ENCODE results near the gene IL17REL.

The IL17REL gene

DNA sequence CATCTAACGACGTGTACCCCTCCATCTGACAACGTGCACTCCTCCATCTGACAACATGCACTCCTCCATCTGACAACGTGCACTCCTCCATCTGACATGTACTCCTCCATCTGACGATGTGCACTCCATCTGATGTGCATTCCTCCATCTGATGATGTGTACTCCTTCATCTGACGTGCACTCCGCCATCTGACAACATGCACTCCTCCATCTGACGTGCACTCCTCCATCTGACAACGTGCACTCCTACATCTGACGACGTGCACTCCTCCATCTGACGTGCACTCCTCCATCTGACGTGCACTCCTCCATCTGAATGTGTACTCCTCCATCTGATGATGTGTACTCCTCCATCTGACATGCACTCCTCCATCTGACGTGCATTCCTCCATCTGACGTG is 8.0 kb upstream of the IL17REL start:
- DNase-seq, result no peak

DNA sequence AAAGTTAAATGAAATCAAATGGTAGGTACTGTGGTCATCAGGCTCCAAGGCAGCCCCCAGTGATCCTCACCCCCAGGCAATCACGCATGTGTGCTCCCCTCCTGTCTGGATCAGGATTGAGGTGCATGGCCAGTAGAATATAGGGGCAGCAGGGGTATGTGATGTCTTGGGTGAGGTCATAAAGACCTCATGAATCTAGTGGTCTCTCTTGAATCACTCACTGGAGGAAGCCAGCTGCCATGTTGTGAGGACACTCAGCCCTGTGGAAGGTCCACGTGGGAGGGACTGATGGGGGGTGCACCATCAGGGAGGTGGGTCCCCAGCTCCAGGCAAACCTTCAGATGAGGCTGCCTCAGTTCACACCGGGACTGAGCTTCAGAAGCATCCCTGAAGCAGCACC is 6.8 kb upstream of the IL17REL start:
- no peak for DNase-seq

DNA sequence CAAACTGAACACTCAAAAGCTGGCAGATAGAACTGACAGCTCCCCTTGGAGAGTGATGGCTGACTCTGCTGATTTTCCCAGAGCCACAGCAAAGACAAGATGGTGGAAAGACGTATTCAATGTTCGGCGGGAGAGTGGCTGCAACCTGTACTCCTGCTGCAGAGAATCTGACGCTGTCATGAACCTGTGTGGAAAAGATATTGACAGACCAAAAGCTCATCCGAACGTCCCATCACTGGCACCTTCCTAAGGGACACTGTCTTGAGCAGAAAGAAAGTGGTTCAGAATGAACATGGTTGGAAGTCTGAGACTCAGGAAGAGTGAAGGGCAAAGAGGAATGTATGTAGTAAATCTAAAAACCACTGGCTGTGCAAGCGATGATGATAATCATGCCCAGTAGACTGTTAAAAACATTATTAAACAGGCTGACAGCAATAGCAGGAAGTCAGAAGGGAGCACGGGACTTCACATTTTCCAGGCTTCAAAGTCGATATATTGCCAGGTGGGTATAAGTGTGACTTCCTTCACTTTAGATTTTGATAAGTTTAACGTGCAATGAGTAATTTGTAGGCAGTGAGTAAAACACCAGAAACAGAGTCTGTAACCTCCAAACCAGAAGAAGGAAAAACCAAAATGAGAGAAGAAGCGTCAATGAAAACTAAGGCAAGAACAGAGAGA is 6.2 kb upstream of the IL17REL start:
- DNase-seq, result no peak

DNA sequence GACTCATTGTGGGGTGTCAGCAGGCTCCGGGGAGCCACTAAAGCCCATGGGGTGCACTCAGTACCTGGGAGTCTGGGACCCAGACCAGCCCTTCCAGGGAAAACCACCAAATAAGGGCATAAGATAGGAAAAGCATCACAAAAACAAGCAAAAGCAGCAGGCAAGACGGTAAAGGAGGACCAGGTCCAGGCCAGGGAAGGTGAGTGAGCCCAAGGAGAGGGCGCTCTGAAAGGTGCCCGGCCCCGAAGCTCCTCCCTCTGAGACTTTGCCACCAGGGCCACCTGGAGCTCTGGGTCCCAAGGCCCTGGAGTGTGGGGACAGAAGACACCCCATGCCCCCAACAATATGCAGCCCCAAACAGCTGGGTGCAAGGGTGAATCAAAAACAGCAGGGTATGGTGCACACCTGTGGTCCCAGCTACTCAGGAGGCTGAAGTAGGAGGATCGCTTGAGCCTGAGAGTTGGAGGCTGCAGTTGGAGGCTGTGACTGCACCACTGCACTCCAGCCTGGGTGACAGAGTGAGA is 5.2 kb upstream of the IL17REL start:
- DNase-seq, result no peak

DNA sequence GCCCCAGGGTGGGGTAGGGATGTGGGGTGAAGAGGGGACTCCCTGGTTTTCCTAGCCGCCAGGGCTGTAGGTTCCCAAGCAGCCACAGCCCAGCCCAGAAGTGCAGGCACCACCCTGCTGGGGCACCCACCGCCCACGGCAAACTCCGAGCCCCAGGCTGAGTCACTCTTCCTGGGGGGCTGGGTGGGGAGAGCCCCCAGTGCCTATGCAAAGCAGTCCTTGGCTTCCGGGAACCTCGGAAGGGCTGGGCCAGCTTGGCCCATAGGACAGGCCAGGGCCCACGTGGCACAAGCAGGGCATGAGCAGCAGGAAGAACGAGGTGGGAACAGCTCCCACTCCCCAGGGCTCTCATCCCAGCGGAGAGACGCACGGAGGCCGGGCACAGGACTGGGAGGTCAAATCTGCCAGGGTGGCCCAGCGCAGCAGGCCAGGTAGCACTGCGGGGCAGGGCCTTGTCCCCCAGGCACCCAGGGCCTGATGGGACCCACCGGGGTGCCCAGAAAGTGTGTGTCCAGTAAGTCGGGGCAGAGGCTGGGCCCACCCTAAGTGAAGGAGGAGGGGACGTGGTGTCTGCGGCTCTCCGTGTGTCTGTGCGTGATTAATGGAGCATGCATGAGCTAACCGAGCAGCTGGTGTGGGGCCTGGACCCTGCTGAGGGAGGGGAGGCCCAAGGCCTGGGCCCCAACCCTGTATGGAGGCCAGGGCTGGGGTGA is 4.6 kb upstream of the IL17REL start:
- no peak for DNase-seq

DNA sequence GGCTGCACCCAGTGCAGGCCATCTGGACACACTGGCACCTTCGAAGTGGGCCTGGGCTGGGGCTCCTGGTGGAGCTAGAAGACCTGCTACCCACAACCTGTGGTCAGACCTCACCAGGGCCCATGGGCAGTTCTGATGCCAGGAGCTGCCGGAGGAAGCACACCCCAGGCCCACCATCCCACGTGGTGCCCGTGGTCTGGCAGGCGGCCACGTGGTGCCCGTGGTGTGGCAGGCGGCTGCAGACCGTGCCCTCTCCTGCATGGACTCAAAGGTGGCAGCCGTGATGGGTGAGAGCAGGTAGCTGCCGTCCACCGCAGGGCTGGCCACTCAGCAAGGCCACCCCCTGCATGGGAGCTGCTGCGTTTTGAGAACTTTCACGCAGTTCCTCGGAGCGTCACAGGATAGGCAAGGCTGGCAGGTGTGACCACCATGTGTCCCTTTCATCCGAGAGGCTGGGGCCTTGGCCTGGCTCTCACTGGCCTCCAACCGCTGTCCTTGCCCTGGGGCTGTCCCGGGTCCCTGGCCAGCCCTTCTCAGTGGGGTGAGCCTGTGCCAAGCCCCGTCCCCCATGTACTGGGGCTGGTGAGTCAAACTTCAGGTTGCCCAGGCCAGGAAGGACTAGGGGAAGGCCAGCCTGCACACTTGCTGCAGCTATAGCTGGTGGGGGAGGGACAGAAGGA is 3.9 kb upstream of the IL17REL start:
- DNase-seq, result no peak

DNA sequence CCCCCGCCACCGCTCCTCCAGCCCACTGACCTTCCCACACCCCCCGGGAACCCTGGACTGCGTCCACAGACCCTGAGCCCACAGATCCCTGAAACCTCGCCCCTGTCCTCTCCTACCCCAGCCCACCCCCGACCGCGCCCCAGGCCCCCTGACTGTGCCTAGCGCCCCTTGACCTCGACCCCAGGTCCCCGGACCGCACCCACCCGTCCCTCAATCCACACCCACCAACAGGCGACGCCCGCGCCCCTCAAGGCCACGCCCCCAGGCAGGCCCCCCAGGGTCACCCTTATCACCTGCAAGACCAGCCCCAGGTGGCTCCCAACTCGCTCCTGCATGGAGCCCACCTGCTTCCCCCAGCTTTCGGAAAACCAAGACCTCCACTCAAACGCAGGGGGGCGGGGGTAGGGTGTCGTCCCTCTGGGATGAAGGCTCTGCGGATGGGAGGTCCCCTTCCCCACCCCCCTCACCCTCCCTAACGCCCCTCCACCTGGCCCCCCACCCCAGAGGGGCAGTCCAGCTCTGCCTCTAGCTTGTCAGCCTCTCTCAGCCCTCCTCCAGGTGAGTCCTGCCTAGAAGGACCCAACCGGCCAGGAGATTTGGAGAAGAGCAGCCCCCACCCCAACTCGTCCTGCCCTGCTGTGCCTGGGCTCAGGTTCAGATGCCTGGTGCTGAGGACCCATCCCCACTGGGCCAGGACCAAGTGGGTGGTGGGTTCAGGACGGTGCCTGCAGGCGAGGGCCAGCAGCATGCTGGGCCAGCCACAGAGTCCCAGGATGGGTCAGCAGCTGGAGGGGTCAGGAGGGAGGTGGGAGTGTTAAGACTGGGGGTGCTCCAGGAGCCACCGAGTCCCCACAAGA is 3.1 kb upstream of the IL17REL start:
- DNase-seq, result no peak

DNA sequence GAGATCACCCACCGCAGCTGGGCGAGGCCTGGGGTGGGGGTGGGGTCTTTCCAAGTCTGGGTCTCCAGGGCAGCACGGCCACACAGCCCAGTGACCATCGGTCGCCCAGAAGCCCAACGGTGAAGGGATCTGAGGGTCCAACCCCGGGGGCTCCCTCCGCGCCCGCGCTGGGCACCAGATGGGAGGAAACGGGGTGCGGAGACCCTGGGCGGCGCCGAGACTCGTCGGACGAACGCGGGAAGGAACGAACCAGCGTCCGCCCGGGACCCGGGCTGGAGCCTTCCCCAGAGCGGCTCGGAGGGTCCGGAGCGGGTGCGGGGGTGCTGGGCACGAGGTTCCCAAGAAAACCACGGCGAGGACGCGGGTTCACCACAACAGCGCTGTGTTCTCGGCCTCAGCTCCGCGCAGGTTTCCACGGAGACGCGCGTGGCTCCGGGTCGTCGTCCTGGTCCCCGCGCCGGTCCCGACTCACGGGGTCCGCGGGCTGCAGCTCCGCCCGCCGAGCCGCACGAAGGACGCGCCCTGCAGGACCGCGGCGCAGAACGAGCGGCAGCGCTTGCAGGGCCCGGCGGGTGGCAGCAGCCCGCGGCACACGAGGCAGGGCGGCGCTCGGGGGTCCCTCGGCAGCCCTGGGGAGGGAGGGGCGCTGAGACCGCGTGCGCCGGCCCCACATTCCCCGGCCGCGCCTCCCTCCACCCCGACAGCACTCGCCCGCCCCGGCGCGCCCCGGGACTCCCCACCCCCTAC is 2.3 kb upstream of the IL17REL start:
- DNase-seq, result no peak

DNA sequence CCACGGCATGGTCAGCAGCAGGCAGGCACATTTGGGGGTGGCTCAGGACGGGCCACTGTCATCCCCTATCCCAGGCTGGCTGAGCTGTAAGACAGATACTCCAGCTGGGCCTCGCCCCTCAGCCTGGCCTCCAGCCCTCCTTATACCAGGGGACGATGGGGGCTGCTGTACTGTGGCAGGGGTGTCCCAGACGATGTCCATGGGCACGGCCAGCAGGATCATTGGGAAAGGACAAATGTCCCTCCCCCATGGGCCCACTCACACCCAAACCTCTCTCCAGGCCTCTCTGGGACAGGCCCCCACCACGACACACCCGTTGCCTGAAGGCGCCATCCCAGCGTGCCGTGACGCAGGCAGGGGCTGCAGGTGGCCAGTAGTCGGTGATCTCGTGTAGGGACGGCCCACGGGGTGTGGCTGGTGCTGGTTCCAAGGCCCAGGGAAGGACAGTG is 1.5 kb upstream of the IL17REL start:
- DNase-seq, result no peak

DNA sequence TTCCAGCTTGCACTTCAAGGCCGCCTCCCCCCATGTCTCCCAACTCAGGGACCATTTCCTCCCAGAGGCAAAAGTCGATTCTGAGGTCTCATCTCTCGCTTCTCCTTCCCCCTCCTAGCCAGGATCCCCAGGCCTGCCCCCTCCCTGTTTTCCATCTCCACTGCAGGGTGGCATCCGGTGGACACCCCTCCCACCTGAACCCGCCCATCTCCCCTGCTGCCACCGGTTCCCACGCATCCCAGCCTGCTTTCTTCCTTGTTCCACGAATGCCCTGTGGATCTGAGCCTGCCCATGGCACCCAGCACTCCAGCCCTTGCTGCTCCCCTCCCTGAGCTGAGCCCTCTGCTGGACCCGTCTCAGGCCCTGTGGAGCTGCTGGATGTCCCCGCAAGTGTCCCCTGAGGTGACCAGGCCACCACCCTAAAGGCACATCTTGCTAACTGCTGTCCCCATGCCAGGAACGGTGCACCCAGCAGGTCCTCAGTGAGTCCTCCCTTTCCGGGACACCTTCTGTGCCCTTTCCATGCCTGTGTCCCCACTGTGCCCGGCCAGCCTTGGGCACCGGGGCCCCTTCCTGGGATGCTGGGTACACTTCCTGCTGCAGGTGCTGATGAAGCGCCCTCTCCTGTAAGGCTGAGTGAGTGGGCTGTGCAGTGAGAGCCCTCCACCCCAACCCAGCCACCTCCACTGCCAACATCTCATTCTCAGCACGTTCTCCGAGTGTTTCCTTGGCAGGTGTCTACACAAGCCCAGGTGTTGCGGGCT is 936 bp downstream of the IL17REL start:
- DNase-seq, result no peak

DNA sequence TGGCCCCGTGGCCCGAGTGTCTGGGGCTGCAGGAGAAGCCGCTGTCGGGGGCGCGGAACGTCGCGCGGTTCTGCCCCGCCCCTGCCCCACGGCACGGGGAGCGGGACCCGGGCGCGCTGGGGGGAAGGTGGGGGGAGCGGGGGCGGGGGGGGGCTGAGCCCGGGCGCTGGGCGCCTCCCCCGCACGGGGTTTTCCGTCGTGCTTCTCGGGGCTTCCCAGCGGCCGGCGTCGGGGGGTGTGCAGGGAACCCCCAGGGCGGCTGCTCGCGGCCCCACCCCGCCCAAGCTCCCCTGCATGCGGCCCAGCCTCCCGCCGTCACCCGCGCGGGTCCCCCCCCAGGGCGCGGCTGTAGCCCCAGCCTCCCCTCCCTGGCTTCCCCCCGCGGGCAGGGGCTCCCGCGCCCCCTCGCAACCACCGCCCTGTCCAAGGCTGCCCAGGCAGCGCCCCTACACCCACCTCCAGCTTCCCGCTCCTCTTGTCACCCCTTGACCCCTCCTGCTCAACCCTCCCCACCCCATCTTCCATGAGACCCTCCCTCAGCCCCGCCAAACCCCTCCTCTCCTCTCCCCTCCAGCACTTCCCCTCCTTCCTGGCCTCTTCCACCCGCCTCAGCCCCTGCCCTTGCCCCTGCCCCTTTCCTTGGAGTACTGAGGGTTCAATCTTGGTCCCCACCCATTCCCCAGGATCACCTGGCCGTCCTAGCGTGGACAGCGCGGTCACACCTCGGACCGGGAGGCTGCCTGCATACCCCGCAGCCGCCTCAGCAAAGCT is 1.7 kb downstream of the IL17REL start:
- DNase-seq, result no peak

DNA sequence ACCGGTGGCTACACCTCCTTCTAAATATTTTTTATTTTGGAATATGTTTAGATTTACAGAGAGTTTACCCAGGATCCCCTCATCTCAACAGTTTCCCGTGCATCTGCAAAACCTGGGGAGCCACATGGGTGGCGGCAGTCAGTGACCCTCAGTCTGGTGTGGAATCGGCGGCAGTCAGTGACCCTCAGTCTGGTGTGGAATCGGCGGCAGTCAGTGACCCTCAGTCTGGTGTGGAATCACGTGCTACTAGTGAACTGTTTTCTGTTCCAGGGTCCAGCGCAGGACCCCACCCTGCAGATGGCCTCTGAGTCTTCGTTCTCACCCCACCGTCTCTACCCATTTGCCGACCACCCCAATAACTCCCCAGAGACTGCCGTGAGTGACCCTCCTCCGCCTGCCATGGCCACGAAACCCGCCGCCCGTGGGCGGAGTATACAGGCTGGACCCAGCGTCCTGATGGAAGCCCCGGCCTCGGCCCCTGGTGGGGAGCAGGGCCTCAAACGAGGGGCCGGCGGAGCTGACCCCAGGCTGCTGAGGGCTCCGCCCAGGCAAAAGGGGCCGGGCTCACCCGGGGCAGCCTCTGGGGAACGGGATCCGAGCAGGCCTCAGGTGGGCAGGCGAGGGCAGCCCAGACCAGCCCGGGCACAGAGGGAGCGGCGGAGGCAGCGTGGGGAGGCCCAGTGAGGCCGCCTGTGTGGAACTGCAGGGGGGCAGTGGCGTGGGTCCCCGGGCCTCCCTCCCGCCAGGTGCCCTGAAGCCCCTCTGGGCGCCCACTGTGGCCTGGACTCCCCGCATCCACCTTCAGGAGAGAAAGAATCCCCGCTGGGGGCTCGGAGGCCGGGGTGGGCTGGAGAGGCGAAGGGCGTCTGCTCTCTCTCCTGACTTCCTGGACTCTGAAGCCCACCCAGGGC is 2.5 kb downstream of the IL17REL start:
- no peak for DNase-seq

DNA sequence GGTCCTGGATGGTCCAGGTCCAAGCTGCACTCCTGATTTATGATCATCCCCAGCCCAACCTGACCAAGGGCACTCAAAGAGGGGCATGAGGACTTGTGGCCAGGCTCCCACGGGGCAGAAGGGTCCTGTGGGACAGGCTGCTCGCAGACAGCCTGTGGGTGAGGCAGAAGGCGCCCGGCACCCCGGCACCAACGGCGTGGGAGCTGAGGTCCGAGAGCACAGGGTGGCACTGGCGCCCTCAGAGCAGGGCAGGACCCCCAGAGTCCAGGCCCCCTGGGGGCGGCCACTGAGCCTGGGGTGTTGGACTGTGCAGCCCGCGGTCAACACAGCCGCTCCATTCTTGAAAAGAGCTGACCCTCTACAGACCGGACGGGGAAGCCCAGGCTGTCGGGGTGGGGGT is 3.3 kb downstream of the IL17REL start:
- DNase-seq, result no peak

DNA sequence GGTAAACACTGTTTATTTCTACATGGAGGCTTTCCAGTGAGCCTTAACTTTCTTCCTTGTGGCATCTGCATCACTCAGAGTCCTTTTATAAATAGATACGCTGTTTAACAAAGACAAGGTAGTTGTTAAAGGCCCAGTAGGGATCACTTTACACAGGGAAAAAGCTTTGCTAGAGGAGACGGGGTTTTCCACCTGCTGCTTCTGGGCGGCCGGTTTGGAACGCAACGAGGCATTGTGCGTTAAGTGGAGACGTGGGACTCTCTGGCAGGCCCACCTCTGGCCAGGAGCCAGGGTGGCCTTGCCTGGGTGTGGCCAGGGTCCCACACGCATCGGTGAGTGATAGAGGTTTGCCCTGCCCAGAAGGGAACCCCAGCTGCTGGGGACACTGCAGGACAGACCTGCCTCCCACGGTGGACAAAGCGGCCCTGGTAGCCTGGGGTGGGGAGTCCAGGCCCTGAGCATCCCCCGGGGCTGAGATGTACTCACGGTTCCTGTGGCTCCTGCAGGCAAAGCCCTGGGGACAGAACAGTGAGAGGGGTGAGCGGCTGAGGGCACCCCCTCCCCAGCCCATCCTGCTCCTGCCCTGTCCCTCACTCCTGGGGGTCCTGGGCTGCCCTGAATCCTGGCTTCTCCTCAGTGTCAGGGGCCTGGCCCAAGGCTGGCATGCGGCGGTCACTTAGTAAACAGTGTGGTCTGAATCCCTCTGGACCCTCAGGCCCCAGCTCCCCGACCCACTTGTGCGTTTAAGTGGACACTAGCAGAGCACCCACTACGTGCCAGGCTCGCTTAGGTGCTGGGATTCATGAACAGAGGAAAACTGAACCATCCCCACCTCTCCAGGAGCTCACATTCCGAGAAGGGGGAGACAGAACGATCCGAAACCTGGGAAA is 4.2 kb downstream of the IL17REL start:
- no peak for DNase-seq

DNA sequence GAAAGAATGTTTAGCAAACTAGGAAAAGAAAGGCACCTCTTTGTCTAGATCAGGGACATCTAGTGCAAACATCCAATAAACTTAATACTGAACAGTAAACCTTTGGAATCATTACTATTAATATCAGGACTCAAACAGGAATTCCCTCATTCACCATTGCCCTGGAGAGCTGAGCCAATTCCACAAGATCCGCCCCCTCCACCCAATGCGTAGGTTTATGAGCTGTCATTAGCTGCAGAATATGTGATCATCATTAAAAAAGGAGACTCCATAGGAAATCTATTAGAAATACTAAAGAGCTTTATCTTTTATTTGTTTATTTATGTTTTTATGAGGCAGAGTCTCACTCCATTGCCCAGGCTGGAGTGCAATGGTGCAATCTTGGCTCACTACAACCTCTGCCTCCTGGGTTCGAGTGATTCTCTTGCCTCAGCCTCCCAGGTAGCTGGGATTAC is 5.5 kb downstream of the IL17REL start:
- DNase-seq, result no peak

DNA sequence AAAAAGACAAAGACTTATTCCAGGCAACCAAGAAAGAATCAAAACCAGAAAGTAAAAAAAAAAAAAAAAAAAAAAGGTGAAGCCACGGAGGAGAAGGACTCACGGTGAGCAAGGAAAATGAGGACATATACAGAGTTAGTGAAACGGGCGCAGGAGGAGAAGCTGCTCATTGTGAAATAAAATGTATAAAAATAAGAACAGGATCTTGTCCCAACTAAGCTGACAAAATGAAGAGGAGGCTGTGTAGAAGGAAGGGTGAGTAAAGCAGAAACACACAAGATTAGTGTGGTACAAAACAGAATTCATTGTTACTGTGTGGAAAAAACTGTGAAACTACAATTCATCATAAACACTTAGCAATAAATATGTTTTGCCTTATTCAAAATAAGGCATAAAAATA is 7.6 kb downstream of the IL17REL start:
- DNase-seq, result no peak

DNA sequence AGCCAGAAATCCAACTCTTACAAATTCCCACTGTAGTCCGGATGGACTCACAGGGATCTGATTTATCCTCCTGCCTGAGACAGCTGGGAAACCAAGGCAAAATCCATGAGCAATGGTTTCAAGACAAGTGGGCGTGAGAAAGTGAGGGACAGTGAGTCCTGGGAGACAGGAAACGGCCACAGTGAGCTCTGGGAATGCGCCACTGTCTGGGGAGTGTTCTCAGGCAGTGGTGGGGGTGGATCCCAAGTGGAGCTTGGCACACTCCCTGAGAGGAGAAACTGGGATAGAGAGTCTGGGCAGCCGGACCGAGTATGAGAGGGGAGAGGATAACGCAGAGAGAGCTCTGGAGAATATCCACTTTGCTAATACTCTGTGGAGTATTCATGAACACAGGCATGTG is 9.8 kb downstream of the IL17REL start:
- DNase-seq, result no peak

Measured in DMS 273 treated with DMSO at 0.1 percent for 48 hours (cell line).